DMS 273 (cell line): ENCODE results near the gene REG3G.
A peak's percentile ranks its signal among the peaks of the same experiment; 100 is the strongest.

Experiments
- DNase-seq: peaks from one replicate; lab custom pipeline; 2025; ENCODE audit not compliant: unreplicated experiment; lab: John Stamatoyannopoulos, UW

Gene REG3G

GRCh38 chr2:79025421-79025820, at the start of gene REG3G:
Gene REG3G, plus strand, starts transcription at chr2:79025702. Its CDS starts 392 bp downstream, at chr2:79026094.
- no peak for DNase-seq

DNA sequence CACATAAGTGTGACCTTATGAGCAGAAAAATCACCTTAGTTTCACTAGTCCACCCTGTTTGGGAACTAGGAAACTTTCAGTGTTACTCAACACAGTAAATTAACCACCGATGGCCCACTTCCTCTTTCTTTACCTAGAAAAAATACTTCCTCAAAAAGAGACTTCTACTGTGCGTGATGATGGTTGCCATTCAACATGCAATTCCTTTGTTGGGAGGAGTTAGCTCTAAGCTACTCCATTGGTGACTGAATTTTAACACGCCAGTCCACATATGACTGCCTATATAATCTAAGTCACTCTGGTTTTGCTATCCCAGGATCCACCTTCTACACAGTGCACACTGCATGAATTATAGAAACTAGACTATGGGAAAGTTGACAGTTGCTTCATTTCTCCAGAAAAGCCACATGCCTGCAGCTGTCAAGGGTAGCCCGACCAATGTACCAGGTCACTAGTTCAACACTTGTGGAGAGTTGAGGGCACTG, 47.8 kb upstream of the REG3G start:
- no peak for DNase-seq

- no peak for DNase-seq
These were observed 47.2 kb upstream of the REG3G start for GRCh38 chr2:78978340-78978739.

- peak; percentile 71 for DNase-seq
These were observed 45.9 kb upstream of the REG3G start for GRCh38 chr2:78979380-78980151.

DNA sequence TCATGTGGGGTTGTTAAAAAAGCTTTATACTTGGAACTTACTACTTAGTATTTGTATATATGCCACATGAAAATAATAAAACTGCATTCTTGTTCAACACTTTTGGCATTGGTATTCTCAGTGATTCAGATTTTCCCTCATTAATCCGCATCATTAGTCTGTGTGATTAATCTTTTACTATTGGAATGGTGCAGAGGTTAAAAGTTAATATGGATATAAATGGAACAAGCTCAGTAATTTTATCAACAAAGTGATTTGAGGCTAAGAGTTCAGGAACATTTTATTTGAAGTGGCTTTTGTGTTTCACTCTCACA, 45.4 kb upstream of the REG3G start:
- DNase-seq = no peak

GRCh38 chr2:78980871-78981270, 44.6 kb upstream of the REG3G start:
- DNase-seq = no peak

DNA sequence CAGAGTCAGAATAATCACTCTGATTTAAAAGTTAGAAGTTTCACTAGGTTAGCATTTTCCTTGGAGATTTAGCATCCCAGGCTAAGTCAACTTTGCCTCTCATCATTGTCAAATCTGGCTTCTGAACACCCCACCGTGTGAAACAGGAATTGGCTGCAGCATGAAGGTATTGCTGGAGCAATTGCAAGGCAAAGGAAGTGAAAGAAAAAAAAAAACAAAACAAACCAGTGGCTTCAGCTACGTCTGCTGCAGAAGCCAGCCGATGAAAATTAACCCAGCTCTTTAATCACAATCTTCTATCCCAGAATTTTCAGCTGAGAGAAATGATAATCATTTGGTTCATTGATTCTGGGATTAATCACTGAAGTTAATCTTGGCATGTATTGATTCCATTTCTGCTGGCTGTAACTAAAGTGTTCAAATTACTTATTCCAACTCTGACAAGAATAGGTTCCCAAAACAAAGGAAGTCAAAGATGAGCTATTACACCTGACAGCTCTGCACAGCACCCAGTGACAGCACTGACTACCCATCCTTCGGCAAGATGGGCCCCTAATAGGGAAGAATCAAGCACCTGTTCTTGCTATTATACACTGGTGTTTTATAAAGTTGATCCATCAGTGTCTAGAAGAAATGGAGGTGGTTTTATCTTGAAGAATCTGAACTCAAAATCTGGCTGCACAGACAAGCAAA, 42.7 kb upstream of the REG3G start:
- no peak for DNase-seq

DNA sequence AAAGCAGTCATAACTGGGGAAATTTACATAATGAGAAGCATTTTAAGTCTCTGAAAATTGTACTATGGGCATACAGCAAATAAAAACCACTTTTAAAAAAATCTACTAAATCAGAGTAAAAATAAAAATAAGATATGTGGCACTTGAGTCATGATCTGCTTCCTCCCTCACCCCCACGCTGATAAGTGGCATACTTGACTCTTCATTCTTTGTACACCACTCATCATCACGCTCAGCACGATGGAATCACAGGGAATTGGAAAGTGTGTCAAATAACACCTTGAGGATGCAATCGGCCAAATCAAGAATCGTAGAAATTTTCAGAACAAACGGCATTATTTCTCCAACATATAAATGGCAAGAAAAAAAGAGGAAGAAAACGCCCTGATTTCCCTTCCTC, 41.1 kb upstream of the REG3G start:
- no peak for DNase-seq

DNA sequence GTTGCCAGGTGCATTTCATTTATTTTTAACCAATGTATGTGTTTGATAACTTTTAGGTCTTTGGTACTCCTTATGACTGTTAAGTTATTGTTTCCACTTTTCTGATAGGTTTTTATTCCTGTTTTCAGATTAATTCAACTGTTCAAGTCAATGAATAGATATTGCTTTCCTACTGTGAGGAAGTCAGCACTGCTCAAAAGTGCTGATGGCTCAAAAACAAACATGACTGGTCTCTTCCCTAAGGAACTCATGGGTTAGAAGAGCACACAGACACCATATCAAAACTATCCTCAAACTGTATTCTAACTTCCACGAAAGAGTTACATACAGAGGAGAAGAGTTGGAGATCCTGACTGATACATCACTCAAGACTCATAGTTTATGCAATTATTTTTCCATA, 39.9 kb upstream of the REG3G start:
- no peak for DNase-seq

DNA sequence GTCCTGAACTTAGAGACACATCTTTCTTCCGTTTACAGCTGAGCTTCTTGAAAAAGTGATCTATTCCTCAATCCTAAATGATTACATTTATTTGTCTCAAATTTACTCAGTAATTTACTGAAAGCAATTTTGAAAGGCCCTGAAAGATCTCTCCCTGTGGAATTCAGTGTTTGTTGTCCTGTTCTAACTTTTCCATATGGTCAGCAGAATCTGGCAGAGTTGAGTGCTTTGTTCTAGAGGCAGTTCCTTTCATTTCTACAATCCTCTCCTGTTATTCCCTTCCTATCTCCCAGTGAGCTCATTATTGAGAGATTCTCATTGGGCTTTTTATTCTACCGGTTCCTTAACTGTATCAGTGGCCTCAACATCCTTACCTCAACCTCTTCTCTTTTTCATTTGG, 36.5 kb upstream of the REG3G start:
- no peak for DNase-seq

GRCh38 chr2:78992451-78992806, 33.1 kb upstream of the REG3G start:
- peak; percentile 21 for DNase-seq

DNA sequence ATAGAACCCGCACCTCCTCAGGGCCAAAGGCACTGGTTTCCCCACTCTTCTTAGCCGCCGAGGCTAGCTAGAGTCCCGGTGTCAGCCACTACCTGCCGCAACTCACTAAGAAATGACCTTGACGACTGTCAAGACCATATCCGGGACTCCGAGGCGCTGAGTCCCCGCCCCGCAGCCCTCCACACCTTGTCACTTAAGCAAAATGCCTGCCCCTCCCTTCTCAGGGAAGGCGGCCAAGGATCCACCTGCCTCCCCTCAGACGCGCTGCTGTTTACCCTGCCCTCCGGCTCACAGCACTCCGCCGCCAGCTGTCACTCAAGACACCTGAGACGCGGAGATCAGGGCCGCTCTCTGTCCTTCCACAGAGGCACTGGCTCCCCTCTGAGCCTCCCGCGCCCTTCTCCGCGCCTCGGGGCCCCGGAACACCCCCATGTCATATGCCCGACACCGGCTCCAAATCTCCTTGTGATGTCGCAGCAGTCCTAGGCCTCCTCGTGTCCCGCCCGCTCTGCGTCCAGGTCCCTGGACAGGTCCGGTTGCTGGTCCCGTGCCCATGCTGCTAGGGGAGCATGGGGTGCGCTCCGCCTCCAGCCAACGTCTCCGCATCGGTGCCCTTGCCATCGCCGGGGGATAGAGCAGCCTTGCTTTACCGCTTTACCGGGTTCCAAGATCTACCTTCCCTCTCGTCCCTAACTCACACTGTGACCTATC, 32.5 kb upstream of the REG3G start:
- DNase-seq = peak; percentile 21

DNA sequence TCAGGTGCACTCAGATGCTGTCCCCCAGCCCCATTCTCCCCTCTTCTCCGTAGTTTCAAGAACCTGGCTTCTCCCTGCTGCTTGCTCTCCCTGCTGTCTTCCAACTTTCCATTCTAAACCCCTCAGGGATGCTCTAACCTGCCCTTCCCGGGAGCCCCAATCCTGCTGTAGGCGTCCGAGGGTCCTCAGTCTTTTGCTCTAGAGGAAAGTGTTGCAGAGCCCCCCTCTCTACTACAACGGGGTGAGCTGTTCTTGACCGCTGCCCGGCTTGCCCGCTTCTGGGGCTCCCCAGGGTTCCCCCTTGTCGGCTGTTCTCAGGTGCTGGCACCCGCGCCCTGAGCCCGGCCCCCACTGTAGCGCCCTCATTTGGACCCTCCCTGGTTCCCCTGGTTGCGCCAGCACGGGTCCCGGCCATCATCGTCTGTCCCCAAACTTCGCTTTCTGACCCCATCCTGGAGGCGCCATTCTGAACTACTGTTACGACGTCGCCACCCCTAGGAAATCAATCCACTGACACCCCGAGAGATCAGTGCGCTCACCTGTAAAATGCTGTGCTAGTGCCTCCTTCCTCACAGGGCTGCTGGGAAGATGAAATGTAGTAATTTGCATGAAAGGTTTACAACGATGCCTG, 31.9 kb upstream of the REG3G start:
- no peak for DNase-seq

- DNase-seq = no peak
These were observed 30.7 kb upstream of the REG3G start for GRCh38 chr2:78994789-78995188.

DNA sequence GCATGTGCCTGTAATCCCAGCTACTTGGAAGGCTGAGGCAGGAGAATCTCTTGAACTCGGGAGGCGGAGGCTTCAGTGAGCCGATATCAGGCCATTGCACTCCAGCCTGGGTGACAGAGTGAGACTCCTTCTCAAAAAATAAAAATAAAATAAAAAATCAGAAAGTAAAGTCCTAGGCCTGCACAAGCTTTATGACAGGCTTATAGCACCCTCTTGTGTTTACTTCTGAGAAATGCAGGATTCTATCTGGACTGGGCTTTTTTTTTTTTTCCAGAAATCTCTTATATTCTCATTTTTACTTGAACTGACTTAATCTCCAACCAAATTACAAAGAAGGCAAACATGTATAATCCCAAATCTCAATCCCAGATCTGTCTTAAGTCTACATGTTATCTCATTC, 26.1 kb upstream of the REG3G start:
- peak; percentile 17 for DNase-seq

DNA sequence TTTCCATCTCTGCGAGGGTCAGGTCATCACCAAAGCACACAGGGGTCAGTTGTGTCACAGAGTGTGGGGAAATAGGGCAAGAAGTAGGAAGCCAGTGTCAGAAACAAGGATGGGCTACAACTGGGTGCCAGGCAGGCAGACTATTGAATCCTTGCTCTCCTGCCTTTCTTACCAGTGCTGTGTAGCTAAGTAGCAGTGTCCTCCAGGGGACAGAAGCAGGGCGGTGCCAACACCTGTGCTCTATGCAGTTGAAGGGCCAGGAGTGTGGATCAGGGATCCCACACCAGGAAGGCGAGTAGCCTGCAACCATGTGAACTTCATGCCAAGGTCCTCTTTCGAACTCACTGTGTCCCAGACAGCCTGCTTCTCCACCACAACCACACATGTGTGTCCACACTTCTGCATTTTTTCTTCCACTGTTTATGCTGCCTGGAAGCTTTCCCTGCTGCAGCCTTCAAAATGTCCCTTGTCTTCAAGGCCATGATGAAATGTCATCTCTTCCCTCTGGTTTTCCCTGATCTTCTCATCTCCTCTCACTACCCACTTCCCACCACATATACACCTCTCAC, 25.4 kb upstream of the REG3G start:
- DNase-seq = no peak

GRCh38 chr2:79001285-79001684, 24.2 kb upstream of the REG3G start:
- DNase-seq = no peak

DNA sequence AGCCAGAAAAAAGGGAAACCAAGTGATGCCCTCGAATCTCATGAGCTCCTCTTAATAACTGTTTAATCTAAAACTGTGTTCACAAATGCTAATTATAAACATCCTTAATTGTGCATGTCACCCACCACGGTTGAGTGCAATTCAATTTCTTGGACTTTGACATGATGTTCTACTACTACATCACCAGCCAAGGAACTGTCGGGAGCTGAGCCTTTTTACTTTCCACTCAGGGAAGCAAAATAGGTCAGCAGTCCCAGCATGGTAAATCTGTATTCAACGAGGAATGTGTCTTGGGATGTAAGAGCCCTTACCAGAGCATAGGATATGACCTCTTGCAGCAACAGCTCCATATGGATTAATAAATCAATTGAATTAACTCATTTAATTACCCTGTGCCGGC, 20.8 kb upstream of the REG3G start:
- no peak for DNase-seq

DNA sequence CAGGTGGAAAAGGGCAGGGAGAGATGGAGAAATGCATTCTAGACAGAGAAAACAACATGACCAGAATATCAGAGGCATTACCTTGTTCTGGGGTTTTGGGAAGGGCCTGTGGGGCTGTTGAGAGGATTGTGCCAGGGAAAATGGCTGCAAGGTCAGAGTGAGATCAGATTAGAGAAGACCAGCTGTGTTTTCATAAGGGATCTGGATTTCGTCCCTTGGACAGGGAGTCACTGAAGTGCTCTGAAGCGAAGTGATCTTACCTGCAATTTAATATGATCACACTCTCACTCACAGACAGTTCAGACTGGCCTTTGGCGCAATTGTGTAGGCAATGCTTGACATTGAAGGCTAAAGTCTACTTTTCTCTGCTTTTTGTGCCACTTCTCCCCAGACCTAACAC, 20.3 kb upstream of the REG3G start:
- no peak for DNase-seq

DNA sequence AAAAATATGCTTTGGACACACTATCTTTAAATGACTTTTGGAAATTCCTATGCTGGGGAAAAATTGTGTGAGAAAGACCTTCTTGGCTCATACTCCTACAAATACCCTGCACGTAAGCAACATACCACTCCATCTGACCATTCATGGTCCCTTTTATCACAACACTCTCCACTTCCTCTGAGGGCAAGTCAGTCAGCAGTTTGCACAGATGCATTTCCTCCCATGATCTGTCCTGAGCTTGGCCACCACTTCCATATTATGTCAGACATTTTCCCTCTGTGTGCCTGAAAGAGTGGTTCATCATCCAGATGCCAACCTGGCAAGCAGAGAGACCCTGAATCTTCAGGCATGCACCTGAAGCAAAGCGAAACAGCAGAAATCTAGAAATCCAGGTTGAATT, 16.1 kb upstream of the REG3G start:
- no peak for DNase-seq

- DNase-seq = no peak
These were observed 14.0 kb upstream of the REG3G start for GRCh38 chr2:79011496-79011895.
